ENCODE results near the gene SMLR1.

Gene SMLR1

GRCh38 chr6:130852844-130853554 is 25.8 kb downstream of the SMLR1 start:
- no peak overlapping the region for H3K4me3 ChIP-seq (ENCODE audit: low read depth, low read length)
- TF ChIP-seq CTCF (IDR thresholded peaks at IDR 0.05; ENCODE audit: low read depth, low read length) (no peak), POLR2A (IDR thresholded peaks at IDR 0.05; ENCODE audit: extremely low read depth, insufficient read length) (no peak), MYC (IDR thresholded peaks at IDR 0.05; ENCODE audit: low read depth, low read length) (no peak), MAX (IDR thresholded peaks at IDR 0.05; ENCODE audit: low read depth, low read length) (no peak)
- DNase-seq (ENCODE audit: low read depth), result no peak

GRCh38 chr6:130853555-130854183 is 26.5 kb downstream of the SMLR1 start:
- TF ChIP-seq MAX (IDR thresholded peaks at IDR 0.05; ENCODE audit: low read depth, low read length) (no peak), MYC (IDR thresholded peaks at IDR 0.05; ENCODE audit: low read depth, low read length) (no peak), POLR2A (IDR thresholded peaks at IDR 0.05; ENCODE audit: extremely low read depth, insufficient read length) (no peak), CTCF (IDR thresholded peaks at IDR 0.05; ENCODE audit: low read depth, low read length) (no peak)
- no peak for DNase-seq (ENCODE audit: low read depth)
- H3K4me3 ChIP-seq (ENCODE audit: low read depth, low read length), result no peak overlapping the region

GRCh38 chr6:130858054-130858453 is 30.8 kb downstream of the SMLR1 start:
- TF ChIP-seq MAX (IDR thresholded peaks at IDR 0.05; ENCODE audit: low read depth, low read length), result no peak
- TF ChIP-seq POLR2A (IDR thresholded peaks at IDR 0.05; ENCODE audit: extremely low read depth, insufficient read length), result no peak
- TF ChIP-seq CTCF (IDR thresholded peaks at IDR 0.05; ENCODE audit: low read depth, low read length), result no peak
- TF ChIP-seq MYC (IDR thresholded peaks at IDR 0.05; ENCODE audit: low read depth, low read length), result no peak
- no peak for DNase-seq (ENCODE audit: low read depth)
- H3K4me3 ChIP-seq (ENCODE audit: low read depth, low read length), result no peak overlapping the region

- no peak for TF ChIP-seq MAX (IDR thresholded peaks at IDR 0.05; ENCODE audit: low read depth, low read length)
- no peak for TF ChIP-seq POLR2A (IDR thresholded peaks at IDR 0.05; ENCODE audit: extremely low read depth, insufficient read length)
- no peak for TF ChIP-seq CTCF (IDR thresholded peaks at IDR 0.05; ENCODE audit: low read depth, low read length)
- no peak for TF ChIP-seq MYC (IDR thresholded peaks at IDR 0.05; ENCODE audit: low read depth, low read length)
- no peak overlapping the region for H3K4me3 ChIP-seq (ENCODE audit: low read depth, low read length)
- no peak for DNase-seq (ENCODE audit: low read depth)
Measured at GRCh38 chr6:130858498-130859160, 31.4 kb downstream of the SMLR1 start.

GRCh38 chr6:130859161-130859867 is 32.1 kb downstream of the SMLR1 start:
- DNase-seq (ENCODE audit: low read depth), result no peak
- no peak overlapping the region for H3K4me3 ChIP-seq (ENCODE audit: low read depth, low read length)
- TF ChIP-seq POLR2A (IDR thresholded peaks at IDR 0.05; ENCODE audit: extremely low read depth, insufficient read length), result no peak
- no peak for TF ChIP-seq CTCF (IDR thresholded peaks at IDR 0.05; ENCODE audit: low read depth, low read length)
- TF ChIP-seq MYC (IDR thresholded peaks at IDR 0.05; ENCODE audit: low read depth, low read length), result no peak
- TF ChIP-seq MAX (IDR thresholded peaks at IDR 0.05; ENCODE audit: low read depth, low read length), result no peak
